CMK (cell line): ENCODE results near the gene COLEC12.
A peak's percentile ranks its signal among the peaks of the same experiment; 100 is the strongest.

Experiments used
- DNase-seq: peaks from one replicate; pipeline ENCODE4 v3.0.0-alpha.2; 2010; ENCODE audit warnings: low read depth

Gene COLEC12

DNA sequence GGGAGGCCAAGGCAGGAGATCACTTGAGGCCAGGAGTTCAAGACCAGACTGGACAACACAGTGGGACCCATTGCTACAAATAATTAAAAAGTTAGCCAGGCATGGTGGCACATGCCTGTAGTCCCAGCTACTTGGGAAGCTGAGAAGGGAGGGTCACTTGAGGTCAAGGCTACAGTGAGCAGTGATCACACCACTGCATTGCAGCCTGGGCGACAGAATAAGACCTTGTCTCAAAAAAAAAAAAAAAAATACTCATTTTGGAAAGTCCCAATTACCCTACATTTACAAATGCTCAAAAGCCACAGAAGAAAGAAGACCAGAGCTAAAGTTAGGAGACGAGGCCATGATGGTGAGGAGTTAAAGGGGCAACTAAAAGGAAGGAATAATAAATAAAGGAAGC, 61.9 kb downstream of the COLEC12 start:
- no peak for DNase-seq

GRCh38 chr18:435940-436339, 64.6 kb downstream of the COLEC12 start:
- DNase-seq, result no peak

GRCh38 chr18:434410-434809, 66.1 kb downstream of the COLEC12 start:
- no peak for DNase-seq

GRCh38 chr18:433960-434359, 66.5 kb downstream of the COLEC12 start:
- no peak for DNase-seq

DNA sequence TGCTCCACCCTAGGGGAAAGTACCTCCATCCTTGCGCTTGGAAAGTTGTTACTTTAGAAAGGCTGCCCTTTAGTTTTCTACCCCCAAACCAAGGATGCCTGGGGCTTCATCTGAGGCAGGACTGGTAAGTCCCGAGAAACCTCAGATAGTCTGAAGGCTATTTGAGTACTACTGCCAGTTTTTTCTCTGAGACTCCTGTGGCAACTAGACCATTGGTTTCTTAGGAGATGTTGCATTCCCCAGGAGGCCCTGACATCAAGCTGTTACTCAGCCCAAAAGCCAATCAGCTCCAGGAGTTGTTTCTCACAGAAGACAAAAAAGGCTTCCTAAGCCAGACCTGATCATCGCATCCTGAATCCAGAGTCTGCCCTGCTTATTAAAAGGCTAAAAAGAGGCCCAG, 67.2 kb downstream of the COLEC12 start:
- no peak for DNase-seq

DNA sequence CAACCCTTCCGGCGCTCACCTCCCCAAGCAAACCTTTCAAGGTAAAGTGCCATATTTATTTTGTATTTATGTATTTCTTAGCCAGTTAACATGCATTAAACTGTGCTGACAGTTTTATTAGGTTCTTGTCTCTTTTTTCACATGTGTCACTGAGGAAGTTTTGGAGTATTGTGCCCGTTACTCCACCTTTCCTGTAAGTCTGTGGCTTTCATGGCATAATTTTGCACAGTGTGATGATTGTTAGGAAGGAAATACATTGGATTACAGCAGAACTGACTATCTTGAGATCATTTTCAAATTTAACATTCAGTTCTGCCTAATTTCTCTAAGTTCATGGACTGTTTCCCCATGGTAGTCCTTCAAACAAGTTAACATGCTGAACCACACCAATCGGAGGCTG, 67.7 kb downstream of the COLEC12 start:
- no peak for DNase-seq

- no peak for DNase-seq
Observed at GRCh38 chr18:429030-429429, 71.5 kb downstream of the COLEC12 start.

GRCh38 chr18:427005-427404, 73.5 kb downstream of the COLEC12 start:
- no peak for DNase-seq

DNA sequence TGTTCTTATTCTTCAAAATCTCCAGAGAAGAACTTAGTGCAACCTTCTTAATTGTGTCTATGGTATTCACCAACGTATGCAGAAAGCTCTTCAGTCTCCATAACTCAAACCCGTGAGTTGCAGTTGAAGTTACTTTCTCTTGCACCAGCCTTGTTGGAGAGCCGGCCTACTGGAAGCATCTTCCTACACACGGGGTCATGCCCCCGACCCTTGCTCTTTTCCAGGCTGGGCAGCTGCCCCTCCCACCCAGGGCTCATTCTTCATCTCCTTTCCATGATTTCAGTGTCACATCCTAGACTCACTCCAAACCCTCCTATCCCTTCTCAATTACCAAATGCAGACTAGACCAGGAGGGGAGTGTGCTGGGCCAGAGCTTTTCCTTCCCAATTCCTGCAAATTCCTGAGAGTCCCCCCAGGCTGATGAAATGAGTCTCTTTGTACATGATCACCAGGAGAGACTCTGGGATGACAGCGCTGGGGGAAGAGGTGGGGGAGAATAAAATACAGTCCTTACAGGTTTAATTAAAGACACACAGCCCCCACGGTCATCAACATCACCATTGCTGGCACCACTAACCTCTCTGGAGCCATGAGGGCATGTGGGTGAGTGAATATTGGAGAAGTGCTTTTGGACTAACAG, 75.3 kb downstream of the COLEC12 start:
- DNase-seq, result no peak

- DNase-seq, result no peak
Observed at GRCh38 chr18:424668-425067, 75.8 kb downstream of the COLEC12 start.

DNA sequence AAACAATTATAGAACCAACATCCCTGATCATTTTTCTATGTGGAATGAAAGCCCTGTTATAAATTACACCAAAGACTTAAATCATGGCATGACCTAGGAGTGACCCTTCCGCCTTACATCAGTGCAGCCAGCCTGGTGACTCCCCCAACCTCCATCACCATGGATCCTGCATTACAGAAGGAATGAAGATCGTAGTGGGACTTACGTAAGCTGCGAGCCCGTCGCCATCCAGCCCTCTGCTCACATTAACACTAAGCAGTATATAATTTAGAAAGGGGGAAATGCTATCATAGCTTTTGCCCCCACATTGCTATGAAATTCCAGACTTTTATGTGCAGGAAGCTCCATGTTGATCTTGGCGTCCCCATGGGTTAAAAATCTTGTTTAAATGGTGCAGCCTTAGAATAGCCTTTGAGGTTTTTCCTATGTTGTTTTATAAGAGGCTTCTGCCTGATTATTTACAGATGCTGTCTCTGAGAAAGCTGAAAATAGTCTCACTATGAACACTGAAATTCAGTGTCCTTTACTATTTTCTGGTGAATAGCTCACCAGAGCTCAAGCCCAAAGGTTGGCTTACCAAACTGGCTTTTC, 76.3 kb downstream of the COLEC12 start:
- no peak for DNase-seq

GRCh38 chr18:422966-423365, 77.5 kb downstream of the COLEC12 start:
- DNase-seq, result no peak

DNA sequence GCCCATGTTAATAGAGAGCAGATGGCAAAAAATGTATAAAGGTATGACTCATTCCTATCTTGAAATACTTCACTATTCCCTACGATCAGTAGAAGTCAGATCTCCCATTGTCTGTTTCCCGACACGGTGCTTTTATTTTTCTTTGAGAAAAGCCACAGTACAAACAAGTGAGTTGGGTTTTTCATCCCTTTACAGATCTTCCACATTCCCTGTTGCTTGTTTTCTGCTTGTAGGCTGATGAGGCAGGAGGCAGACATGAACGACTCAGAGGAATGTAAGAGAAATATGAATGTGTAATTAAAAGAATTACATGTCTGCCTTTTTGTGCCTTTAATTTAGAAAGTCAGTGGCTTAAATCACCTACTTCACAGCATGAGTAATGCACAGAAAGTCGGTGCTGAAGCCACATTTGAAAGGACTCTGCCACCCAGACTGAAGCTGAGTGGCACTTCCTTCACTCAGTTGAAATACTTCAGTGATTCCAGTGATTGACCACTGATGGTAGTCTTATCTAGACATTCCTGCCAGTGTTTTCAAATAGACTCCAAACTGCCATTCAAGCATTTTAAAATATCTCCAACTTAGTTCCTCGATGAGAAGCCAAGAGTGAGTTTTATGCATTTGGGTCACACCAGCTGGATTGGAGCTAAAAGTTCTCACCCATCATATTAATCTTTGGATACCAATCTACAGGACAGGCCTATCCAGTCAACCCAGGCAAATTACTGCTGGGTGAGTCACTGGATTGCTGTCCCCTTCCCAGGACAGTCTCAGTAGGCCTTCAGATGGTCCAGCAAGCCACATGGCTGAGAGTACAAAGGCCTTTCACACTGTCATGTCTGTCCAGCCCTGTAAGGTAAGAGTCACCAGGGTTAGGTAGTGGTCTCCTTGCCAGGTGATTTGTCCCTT, 79.0 kb downstream of the COLEC12 start:
- DNase-seq, result no peak

DNA sequence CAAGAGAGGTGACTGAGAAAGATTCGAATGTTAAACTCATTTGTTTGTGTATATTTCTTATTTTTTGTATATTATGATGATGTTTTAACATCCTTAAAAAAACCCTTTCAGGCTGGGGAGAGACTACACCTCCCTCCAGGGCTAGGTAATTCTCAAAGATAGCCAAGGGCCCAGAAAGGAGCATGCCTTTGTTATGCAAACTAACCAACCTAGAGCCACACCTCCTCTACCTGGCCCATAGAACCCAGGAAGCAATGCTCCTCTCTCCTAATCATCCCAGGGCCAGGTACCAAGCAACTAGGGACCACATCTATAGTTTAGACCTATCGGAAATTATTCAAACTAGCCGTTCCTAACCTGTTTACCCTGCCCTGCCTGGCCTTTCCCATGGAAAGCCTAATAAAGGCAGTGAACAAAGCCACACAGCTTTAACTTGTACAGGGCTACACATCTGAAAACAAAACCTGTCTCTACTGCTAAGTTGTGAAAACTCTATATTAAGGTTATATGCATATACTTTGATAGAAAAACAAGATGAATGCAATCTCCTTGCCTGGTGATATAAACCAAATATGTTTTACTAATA, 79.7 kb downstream of the COLEC12 start:
- DNase-seq, result no peak

- DNase-seq, result no peak
Observed at GRCh38 chr18:419541-420175, 80.8 kb downstream of the COLEC12 start.

DNA sequence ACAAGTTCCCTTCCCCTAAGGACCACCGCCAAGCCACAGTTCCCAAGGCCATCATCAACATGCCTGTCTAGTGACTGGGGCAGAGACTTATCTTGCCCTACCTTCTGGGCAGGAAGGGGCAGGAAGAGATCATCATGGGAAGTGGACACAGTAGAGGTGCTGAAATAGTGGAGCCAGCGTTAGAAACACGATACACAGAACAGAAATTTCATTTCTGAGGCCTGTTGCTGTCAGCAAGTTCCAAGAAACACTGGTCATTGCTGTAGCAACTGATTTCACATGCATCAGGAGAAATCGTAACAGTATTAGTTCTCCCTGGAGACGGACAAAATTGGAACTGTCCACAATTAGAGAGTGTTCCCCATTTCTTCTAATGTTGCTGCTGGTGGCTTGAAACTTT, 83.0 kb downstream of the COLEC12 start:
- DNase-seq, result peak; percentile 61

GRCh38 chr18:416930-417329, 83.6 kb downstream of the COLEC12 start:
- no peak for DNase-seq

DNA sequence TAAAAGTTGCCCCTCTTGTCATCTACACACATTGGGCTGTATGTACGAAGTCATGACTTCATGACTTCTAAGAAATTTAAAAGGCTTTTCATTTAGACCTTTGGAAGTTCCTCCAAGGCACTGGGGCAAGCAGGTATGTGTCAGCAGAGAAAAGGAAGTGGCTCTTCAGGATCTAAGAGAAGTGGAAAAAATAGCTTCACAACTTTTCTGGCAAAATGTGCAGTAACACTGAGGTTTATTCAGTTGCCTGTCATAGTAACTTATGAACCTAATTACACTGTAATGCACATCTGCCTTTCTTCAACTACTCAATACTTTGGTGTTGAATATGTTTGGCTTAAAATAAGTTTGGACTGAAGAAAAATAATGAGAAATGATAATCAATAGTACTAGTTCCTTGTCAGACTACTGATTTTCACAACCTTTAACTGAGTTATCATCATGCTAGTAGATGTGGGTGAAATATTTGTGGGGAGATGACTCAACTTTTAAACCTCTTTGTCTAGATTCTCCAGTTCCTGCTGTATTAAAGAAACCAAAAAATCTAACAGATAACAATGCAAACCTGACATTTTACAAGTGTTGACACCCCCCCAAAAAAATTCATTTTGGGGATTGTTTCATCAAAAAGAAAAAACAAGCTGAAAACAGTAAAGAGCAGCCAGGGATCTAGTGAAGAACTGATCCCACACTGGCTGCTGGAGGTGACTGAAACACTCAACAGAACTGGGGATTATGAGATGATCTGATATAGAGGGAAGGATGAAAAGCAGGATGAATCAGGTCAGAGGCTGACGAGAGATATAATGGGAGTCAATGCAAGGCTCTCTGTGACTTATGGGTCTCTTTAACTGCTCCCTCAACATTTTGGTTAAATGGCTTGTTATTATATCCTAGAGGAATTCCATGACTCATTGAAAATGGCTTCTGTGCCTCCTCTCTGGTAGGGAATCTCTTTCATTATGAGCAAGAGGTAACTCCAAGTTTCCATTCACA, 84.6 kb downstream of the COLEC12 start:
- DNase-seq, result no peak

DNA sequence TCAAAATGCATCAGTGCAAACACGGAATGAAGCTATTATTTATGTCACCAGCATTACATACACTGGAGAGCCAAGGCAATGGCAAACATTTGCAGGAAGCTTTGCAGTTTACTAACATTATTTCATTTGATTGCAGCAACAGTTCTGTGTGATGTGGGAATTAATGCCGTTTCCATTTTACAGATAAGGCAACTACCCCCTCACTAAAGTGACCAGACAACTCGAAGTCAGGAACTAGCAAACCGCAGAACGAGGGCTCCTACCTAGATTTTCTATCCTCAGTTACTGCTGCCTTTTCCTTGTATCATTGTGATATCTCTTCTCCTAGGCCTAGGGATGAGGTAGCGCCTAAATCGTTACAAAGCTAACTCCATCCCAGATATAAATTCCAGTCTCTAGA, 85.5 kb downstream of the COLEC12 start:
- no peak for DNase-seq

GRCh38 chr18:413233-413632, 87.3 kb downstream of the COLEC12 start:
- no peak for DNase-seq

- DNase-seq, result no peak
Observed at GRCh38 chr18:410047-410455, 90.5 kb downstream of the COLEC12 start.
